ENCODE data around the gene MFN1.
"Not testable (repeated sequence)": the region's sequence is repeated elsewhere in the genome, so short reads cannot be mapped to it uniquely, and the experiment has no call there.

The MFN1 gene

GRCh38 chr3:179304605-179305004, 42.9 kb upstream of the MFN1 start:
- no peak overlapping the region for H3K27ac ChIP-seq (ENCODE audit: low read length)
- H4K20me1 ChIP-seq (ENCODE audit: insufficient read depth, low read length): no peaks in the 10 kb centered on the region
- H3K27me3 ChIP-seq (replicated peaks; ENCODE audit: insufficient read depth, low read length): 0 out of 2 replicates have a peak, but pooled peaks cover 3% of the 10 kb centered on the region
- TF ChIP-seq EZH2phosphoT487 (IDR thresholded peaks at IDR 0.05; ENCODE audit: low read length) (no peak), EZH2 (optimal IDR thresholded peaks at IDR 0.05; ENCODE audit: low read depth, low read length) (no peak), CTCF (IDR thresholded peaks at IDR 0.05; ENCODE audit: low read length) (no peak)
- no peak overlapping the region for H3K9ac ChIP-seq (ENCODE audit: low read length)
- H3K4me1 ChIP-seq (ENCODE audit: low read length): no peaks in the 10 kb centered on the region
- no peak for DNase-seq
- H3K36me3 ChIP-seq (replicated peaks; ENCODE audit: insufficient read depth, low read length): no peaks in the 10 kb centered on the region
- H3K79me2 ChIP-seq (ENCODE audit: low read length): no peaks in the 10 kb centered on the region
- H3K4me3 ChIP-seq (ENCODE audit: low read length): no peak overlapping the region
- H3K9me2 ChIP-seq (replicated peaks; ENCODE audit: insufficient read depth, low read length): no peaks in the 10 kb centered on the region
- H2AFZ ChIP-seq (ENCODE audit: low read length): no peak overlapping the region
- no peaks in the 10 kb centered on the region for H3K9me3 ChIP-seq (replicated peaks; ENCODE audit: insufficient read depth, low read length)
- no peak overlapping the region for H3K4me2 ChIP-seq (ENCODE audit: low read depth, low read length)
- no peaks in the 10 kb centered on the region for H3F3A ChIP-seq (ENCODE audit: insufficient read depth, low read length)

GRCh38 chr3:179307362-179307761, 40.1 kb upstream of the MFN1 start:
- not testable (repeated sequence) for H3K4me1 ChIP-seq (ENCODE audit: low read length); H3K9me3 ChIP-seq (replicated peaks; ENCODE audit: insufficient read depth, low read length); H3K27me3 ChIP-seq (replicated peaks; ENCODE audit: insufficient read depth, low read length)

GRCh38 chr3:179308001-179308400, 39.5 kb upstream of the MFN1 start:
- H3K9ac ChIP-seq (ENCODE audit: low read length): no peak overlapping the region
- H3K4me1 ChIP-seq (ENCODE audit: low read length): no peaks in the 10 kb centered on the region
- no peaks in the 10 kb centered on the region for H4K20me1 ChIP-seq (ENCODE audit: insufficient read depth, low read length)
- H3K4me2 ChIP-seq (ENCODE audit: low read depth, low read length): no peak overlapping the region
- H3K27me3 ChIP-seq (replicated peaks; ENCODE audit: insufficient read depth, low read length): peaks cover 3% of the 10 kb centered on the region; the same call in 1 of the 2 replicates
- TF ChIP-seq EZH2 (optimal IDR thresholded peaks at IDR 0.05; ENCODE audit: low read depth, low read length) (no peak), EZH2phosphoT487 (IDR thresholded peaks at IDR 0.05; ENCODE audit: low read length) (no peak), CTCF (IDR thresholded peaks at IDR 0.05; ENCODE audit: low read length) (no peak)
- no peaks in the 10 kb centered on the region for H3K9me2 ChIP-seq (replicated peaks; ENCODE audit: insufficient read depth, low read length)
- no peak for DNase-seq
- no peaks in the 10 kb centered on the region for H3F3A ChIP-seq (ENCODE audit: insufficient read depth, low read length)
- no peak overlapping the region for H2AFZ ChIP-seq (ENCODE audit: low read length)
- no peaks in the 10 kb centered on the region for H3K79me2 ChIP-seq (ENCODE audit: low read length)
- H3K9me3 ChIP-seq (replicated peaks; ENCODE audit: insufficient read depth, low read length): no peaks in the 10 kb centered on the region
- H3K36me3 ChIP-seq (replicated peaks; ENCODE audit: insufficient read depth, low read length): no peaks in the 10 kb centered on the region
- H3K4me3 ChIP-seq (ENCODE audit: low read length): no peak overlapping the region
- no peak overlapping the region for H3K27ac ChIP-seq (ENCODE audit: low read length)

More at GRCh38 chr3:179307362-179307761, 40.1 kb upstream of the MFN1 start:
- not testable (repeated sequence) for H3K27ac ChIP-seq (ENCODE audit: low read length); H3K36me3 ChIP-seq (replicated peaks; ENCODE audit: insufficient read depth, low read length); H3K4me2 ChIP-seq (ENCODE audit: low read depth, low read length); H3F3A ChIP-seq (ENCODE audit: insufficient read depth, low read length); H3K9ac ChIP-seq (ENCODE audit: low read length); H3K79me2 ChIP-seq (ENCODE audit: low read length); H3K4me3 ChIP-seq (ENCODE audit: low read length); H2AFZ ChIP-seq (ENCODE audit: low read length); H3K9me2 ChIP-seq (replicated peaks; ENCODE audit: insufficient read depth, low read length); DNase-seq; H4K20me1 ChIP-seq (ENCODE audit: insufficient read depth, low read length)

GRCh38 chr3:179309225-179310078, 38.1 kb upstream of the MFN1 start:
- no peaks in the 10 kb centered on the region for H3K9me3 ChIP-seq (replicated peaks; ENCODE audit: insufficient read depth, low read length)
- H3K79me2 ChIP-seq (ENCODE audit: low read length): no peaks in the 10 kb centered on the region
- H3K9ac ChIP-seq (ENCODE audit: low read length): no peak overlapping the region
- no peaks in the 10 kb centered on the region for H3K9me2 ChIP-seq (replicated peaks; ENCODE audit: insufficient read depth, low read length)
- no peak overlapping the region for H3K27ac ChIP-seq (ENCODE audit: low read length)
- no peaks in the 10 kb centered on the region for H3K4me1 ChIP-seq (ENCODE audit: low read length)
- no peaks in the 10 kb centered on the region for H4K20me1 ChIP-seq (ENCODE audit: insufficient read depth, low read length)
- no peaks in the 10 kb centered on the region for H3K36me3 ChIP-seq (replicated peaks; ENCODE audit: insufficient read depth, low read length)
- H3K4me2 ChIP-seq (ENCODE audit: low read depth, low read length): no peak overlapping the region
- no peaks in the 10 kb centered on the region for H3F3A ChIP-seq (ENCODE audit: insufficient read depth, low read length)
- no peak for DNase-seq
- TF ChIP-seq EZH2phosphoT487 (IDR thresholded peaks at IDR 0.05; ENCODE audit: low read length): no peak
- no peak for TF ChIP-seq EZH2 (optimal IDR thresholded peaks at IDR 0.05; ENCODE audit: low read depth, low read length)
- no peak for TF ChIP-seq CTCF (IDR thresholded peaks at IDR 0.05; ENCODE audit: low read length)
- no peak overlapping the region for H2AFZ ChIP-seq (ENCODE audit: low read length)
- no peak overlapping the region for H3K4me3 ChIP-seq (ENCODE audit: low read length)
- H3K27me3 ChIP-seq (replicated peaks; ENCODE audit: insufficient read depth, low read length): peaks cover 3% of the 10 kb centered on the region; the same call in 1 of the 2 replicates
